Stimulated activated naive CD8-positive, alpha-beta T cell treated with anti-CD3 and anti-CD28 coated beads, Interleukin-15, Interleukin-2, amounts not matched to agents 100 ng/mL and 50 ng/mL, for 24 hours (primary cell): ENCODE measurements around the gene CTSD.

Source experiments
- H3K27ac Mint-ChIP-seq: one replicate; pipeline ENCODE4 v1.8.0; 2021; ENCODE audit warnings: mild to moderate bottlenecking, mixed read lengths
- H3K27me3 Mint-ChIP-seq: one replicate; pipeline ENCODE4 v1.8.0; 2021; ENCODE audit warnings: mixed read lengths
- H3K36me3 Mint-ChIP-seq: one replicate; pipeline ENCODE4 v1.8.0; 2021; ENCODE audit warnings: low read depth, mixed read lengths
- H3K4me1 Mint-ChIP-seq: one replicate; pipeline ENCODE4 v1.8.0; 2021; ENCODE audit warnings: low read depth, mixed read lengths
- H3K4me3 Mint-ChIP-seq: one replicate; pipeline ENCODE4 v1.8.0; 2021; ENCODE audit warnings: mild to moderate bottlenecking, mixed read lengths
- H3K9me3 Mint-ChIP-seq: one replicate; pipeline ENCODE4 v1.8.0; 2021; ENCODE audit warnings: mixed read lengths

The CTSD gene

DNA sequence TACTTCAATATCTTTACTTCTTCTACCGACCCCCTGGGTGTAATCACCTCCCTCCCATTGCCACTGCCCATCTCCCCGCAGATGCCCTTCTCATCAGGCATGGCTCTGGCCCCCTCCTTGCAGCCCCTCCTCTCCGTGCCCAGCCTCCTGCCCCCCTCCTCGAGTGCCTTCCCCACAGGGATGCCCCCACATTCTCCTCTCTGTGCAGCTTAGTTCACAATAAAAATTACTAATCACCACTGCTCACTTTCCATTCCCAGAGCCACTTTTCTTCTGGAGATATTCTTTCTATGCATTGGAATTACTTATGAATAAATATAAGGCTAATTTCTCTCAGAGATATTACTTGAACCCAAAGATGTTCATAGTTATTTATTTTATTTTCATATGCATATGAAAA is 35.4 kb downstream of the CTSD start:
- Mint-ChIP-seq H3K27me3 (peaks cover 7% of the 10 kb centered on the region), H3K27ac (peak overlapping the region; percentile 85), H3K4me1 (peaks cover 53% of the 10 kb centered on the region), H3K4me3 (no peak overlapping the region), H3K9me3 (peaks cover 9% of the 10 kb centered on the region), H3K36me3 (no peaks in the 10 kb centered on the region)

DNA sequence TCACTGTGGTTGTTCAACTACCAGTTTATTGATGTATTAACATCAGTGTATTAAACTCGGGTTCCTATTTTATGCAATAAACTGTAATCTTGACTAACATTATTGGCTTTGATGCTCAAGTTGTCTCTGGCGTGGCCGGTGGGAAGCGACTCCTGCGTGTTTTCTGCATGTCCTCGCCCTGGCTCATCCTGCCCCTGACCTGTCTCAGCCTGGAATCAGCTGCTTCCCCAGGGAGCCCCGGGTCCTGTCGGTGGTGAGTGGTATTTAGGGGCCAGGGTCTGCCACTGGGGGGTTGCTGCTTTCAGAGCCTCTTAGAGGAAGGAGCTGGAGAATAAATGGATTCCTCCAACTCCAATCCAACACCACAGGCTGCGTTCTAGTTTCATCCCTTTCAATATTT is 35.9 kb downstream of the CTSD start:
- no peaks in the 10 kb centered on the region for H3K36me3 Mint-ChIP-seq
- H3K4me1 Mint-ChIP-seq = peaks cover 52% of the 10 kb centered on the region
- peaks cover 7% of the 10 kb centered on the region for H3K27me3 Mint-ChIP-seq
- H3K9me3 Mint-ChIP-seq = peaks cover 9% of the 10 kb centered on the region
- peak overlapping the region; percentile 85 for H3K27ac Mint-ChIP-seq
- H3K4me3 Mint-ChIP-seq = peak overlapping the region; percentile 3

DNA sequence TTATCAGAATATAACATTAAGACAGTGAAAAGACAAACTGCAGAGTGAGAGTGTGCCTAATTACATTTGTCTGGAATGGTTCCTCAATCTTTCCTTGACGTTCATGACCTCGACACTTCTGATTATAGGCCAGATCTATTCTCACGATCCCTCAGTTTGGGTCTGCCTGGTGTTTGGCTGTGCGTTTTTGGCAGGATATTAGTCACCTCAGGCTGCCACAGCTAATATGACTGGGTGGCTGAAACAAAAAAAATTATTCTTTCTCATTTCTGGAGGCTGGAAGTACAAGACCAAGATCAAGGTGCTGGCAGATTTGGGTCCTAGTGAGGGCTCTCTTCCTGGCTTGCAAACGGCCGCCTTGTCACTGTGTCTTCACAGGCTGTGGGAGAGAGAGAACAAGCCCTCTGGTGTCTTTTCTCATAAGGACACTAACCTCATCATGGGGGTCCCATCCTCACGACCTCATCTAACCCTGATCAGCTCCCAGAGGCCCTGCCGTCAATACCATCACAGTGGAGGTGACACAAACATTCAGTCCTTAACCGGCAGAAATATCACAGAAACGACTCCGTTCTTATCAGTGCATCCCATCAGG is 36.5 kb downstream of the CTSD start:
- peaks cover 52% of the 10 kb centered on the region for H3K4me1 Mint-ChIP-seq
- H3K4me3 Mint-ChIP-seq = peak overlapping the region; percentile 45
- no peaks in the 10 kb centered on the region for H3K36me3 Mint-ChIP-seq
- H3K9me3 Mint-ChIP-seq = peaks cover 9% of the 10 kb centered on the region
- H3K27ac Mint-ChIP-seq = peak overlapping the region; percentile 85
- H3K27me3 Mint-ChIP-seq = peaks cover 7% of the 10 kb centered on the region

DNA sequence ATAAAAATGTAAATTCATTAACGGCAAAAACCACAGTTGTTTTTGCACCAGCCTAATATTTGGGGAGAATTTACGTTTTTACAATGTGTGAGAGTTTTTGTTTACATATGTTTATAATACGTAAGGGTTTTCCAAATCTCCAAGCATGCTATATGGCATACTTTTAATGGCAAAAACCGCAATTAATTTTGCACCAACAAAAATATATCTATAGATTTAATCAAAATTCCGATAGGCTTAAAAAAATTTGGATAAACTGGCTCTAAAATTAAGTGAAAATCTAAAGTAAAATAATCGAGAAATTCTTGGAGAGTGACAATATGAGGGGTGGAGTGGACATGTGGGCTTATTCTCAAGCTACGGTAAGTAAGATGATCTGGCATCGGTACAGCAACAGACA is 43.9 kb downstream of the CTSD start:
- no peaks in the 10 kb centered on the region for H3K9me3 Mint-ChIP-seq
- H3K27ac Mint-ChIP-seq = no peak overlapping the region
- no peak overlapping the region for H3K4me3 Mint-ChIP-seq
- H3K27me3 Mint-ChIP-seq = peaks cover 8% of the 10 kb centered on the region
- H3K36me3 Mint-ChIP-seq = no peaks in the 10 kb centered on the region
- H3K4me1 Mint-ChIP-seq = no peaks in the 10 kb centered on the region

DNA sequence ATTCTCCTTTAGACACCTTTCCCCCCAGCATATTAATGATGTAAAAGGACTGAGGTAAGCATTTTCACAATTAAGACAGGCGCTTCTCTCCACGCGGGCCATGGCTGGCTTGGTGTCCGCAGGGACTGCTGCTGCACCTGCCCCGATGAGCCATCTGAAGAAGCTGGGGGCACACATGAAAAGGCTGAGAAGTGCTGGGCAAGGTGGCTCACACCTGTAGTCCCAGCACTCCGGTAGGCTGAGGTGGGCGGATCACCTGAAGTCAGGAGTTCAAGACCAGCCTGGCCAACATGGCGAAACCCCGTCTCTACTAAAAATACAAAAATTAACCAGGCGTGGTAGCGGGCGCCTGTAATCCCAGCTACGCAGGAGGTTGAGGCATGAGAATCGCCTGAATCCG is 45.4 kb downstream of the CTSD start:
- Mint-ChIP-seq H3K4me1 (no peaks in the 10 kb centered on the region), H3K27ac (no peak overlapping the region), H3K4me3 (no peak overlapping the region), H3K9me3 (no peaks in the 10 kb centered on the region), H3K27me3 (peaks cover 8% of the 10 kb centered on the region), H3K36me3 (no peaks in the 10 kb centered on the region)

DNA sequence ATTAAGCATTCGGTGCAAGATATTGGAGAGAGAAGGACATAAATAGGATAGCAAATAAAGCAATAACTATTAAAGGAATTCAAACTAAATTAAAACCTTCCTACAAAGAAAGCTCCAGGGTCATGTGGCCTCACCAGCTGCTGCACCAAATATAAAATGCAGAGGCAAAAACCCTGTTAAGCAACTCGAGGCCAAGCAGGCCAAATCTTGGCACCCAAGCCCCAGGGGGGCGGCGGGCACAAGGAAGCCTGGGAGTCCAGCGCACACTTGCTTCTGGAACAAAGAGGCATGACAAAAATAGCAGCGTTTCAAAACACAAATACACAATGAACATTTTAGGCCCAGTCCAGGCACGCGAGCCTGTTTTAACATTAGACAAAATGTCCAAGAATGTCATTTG is 46.0 kb downstream of the CTSD start:
- H3K4me3 Mint-ChIP-seq = no peak overlapping the region
- H3K36me3 Mint-ChIP-seq = no peaks in the 10 kb centered on the region
- no peaks in the 10 kb centered on the region for H3K4me1 Mint-ChIP-seq
- H3K27ac Mint-ChIP-seq = no peak overlapping the region
- no peaks in the 10 kb centered on the region for H3K9me3 Mint-ChIP-seq
- peaks cover 8% of the 10 kb centered on the region for H3K27me3 Mint-ChIP-seq

DNA sequence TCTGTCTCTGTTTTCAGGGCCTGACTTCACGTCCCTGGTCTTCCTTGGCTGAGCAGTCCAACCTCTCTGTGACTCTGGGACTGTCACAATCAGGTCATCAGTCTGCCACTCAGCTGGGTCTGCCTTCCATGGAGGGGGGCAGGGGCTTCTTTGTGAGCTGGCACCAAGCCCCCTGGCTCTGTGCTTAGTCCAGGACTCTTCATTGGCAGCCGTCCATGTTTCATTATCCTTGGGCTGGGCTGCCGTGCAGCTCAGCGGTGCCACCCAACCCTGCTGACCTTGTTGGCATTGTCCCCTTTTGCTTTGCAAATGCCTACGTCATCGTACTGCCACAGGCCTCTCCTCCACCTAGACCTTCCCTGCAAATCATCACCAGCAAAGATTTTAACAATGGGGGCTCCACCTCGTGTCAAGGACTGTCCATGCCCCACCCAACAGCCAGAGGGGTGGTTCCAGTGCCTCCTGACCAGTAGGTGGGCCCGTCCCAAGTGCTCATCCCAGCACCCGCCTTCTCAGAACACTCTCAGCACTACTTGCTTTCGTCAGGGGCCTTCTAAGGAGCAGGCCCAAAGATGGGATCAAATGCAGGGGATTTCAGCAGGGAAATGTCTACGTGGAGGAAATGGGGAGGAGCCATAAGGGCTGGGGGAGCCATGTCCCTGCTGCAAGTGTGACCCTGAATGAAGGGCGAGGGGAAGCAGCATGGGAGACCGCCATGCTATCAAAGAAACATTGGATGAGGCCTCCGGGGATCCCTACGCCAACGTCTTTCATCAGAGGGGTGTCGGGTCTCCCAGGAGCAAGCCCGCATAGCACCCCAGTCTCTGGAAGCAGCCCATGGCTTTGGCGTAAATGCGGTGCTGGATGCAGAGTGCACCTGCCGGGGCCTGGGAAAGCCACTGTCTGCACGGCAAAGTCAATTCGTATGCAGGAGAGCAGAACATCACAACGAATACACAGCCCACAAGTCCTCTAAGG is 48.5 kb downstream of the CTSD start:
- H3K4me1 Mint-ChIP-seq = no peaks in the 10 kb centered on the region
- H3K36me3 Mint-ChIP-seq = no peaks in the 10 kb centered on the region
- no peak overlapping the region for H3K27ac Mint-ChIP-seq
- peaks cover 3% of the 10 kb centered on the region for H3K27me3 Mint-ChIP-seq
- no peaks in the 10 kb centered on the region for H3K9me3 Mint-ChIP-seq
- H3K4me3 Mint-ChIP-seq = no peak overlapping the region

DNA sequence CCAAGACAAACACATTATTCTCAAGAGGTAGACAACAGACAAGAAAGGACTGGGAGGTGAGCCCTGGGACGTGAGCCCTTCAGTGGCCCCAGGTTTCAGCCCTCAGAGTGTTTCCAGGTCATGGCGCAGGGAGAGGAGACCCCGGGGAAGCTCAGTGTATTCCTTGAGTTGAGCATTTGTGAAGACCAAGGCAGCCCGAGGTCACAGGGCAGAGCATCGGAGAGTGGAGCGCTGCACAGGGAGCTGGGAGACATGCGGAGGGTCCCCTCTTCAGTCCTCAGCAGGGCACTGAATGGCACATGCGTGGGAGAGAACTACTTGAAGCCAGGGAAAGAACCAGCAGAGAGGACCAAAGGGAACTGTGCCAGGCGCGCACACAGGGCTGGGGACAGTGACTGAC is 55.0 kb downstream of the CTSD start:
- Mint-ChIP-seq H3K4me3 (no peak overlapping the region), H3K9me3 (no peaks in the 10 kb centered on the region), H3K36me3 (no peaks in the 10 kb centered on the region), H3K4me1 (peaks cover 22% of the 10 kb centered on the region), H3K27ac (no peak overlapping the region), H3K27me3 (no peaks in the 10 kb centered on the region)

DNA sequence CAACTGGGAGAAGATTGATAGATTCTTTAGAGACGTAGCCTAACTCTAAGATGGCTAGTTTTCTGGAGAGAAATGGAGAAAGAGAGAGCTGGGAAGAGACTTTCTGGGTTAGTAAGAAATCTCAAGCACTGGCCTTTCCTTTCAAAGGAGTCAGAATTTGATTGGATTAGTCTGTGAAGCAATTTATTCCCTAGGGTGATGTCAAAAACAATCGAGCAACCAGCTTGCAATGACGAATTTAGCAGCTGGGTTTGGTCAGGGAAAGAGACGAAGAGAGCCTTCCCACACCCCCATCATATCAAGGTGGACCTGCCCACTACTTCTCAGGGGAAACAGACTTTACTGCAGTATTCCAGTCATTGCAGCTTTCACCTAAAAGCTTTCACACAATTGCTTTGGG is 56.0 kb downstream of the CTSD start:
- H3K4me3 Mint-ChIP-seq = no peak overlapping the region
- H3K27me3 Mint-ChIP-seq = no peaks in the 10 kb centered on the region
- no peak overlapping the region for H3K27ac Mint-ChIP-seq
- H3K9me3 Mint-ChIP-seq = no peaks in the 10 kb centered on the region
- no peaks in the 10 kb centered on the region for H3K36me3 Mint-ChIP-seq
- H3K4me1 Mint-ChIP-seq = peaks cover 22% of the 10 kb centered on the region

DNA sequence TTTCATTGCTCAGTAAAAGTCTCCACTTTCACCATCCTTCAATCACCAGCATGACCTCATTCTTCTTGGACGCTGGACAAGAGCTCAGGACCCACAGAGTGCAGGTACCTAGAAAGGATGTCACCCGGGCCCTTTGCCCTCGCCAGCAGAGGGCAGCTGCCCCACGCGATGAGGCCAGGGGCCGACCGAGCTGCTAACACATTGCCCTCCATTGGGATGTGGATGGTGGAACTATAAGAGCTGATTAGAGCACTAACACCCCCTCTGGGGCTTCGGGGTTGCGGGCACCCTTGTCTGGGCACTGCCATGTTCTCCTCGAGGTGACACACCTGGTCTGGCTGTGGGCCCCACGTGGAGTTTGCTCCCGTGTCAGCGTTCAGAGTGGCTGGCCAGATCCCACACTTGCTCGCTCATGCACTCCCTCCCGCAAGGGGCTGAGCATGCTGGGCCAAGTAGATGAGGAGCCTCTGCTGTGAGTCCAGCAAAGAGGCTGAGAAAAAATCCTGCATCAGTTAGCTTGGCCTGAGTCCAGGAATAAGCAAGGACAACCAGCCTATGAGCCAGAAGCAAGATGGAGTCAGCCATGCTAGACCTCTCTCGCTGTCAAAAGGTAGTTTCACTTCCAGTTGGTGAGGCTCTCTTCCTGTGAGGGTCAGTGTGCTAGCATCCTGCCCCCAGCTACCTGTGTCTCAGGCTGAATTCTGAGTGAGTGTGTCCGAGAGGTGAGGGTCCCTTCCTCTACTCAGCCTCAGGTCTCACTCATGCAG is 56.9 kb downstream of the CTSD start:
- Mint-ChIP-seq H3K27ac (peak overlapping the region; percentile 9), H3K27me3 (no peaks in the 10 kb centered on the region), H3K4me3 (no peak overlapping the region)

DNA sequence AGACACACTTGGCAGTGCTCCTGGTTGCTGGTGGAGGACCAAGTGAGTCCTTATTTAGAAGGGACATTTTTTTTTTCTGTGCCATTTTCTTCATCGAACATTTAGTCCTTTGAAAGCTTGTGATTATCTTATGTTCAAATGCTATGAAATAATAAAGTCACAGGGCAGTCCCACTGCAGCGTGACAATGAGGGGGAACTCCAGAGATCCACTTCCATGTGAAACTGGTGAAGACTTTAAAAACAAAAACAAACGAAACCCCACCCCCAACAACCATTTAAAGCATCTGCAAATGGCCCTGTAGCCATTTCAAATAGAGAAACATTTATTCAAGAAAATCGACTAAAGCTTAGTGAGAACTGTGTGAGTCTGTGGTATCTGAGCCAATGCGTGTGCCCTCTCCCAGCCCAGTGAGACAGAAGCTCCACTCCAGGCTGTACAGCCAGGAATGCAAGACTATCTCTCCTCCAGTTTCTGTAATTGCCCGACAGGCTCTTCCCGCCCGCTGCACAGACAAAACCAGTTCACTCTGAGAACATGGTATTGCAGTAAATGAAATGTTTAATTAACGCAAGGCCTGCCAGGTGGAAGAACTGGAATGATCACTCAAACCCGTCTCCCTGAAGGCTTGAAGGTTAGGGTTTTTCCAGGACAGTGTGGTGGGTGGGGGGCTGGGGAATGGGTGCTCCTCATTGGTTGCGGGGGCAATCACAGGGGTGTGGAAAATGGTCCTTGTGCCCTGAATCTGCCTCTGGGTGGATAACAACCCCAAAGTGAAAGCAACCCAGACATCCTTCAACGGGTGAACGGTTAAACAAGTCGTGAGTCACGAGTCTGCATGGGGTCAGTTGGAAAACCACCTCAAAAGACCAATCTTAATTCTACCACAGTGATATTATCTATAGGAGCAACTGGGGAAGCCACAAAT is 58.3 kb downstream of the CTSD start:
- Mint-ChIP-seq H3K27ac (peak overlapping the region; percentile 40), H3K4me3 (no peak overlapping the region), H3K9me3 (peaks cover 5% of the 10 kb centered on the region), H3K4me1 (peaks cover 41% of the 10 kb centered on the region), H3K36me3 (no peaks in the 10 kb centered on the region), H3K27me3 (no peaks in the 10 kb centered on the region)

More for the DNA sequence above, 56.9 kb downstream of the CTSD start:
- Mint-ChIP-seq H3K36me3 (no peaks in the 10 kb centered on the region), H3K9me3 (no peaks in the 10 kb centered on the region), H3K4me1 (peaks cover 27% of the 10 kb centered on the region)

DNA sequence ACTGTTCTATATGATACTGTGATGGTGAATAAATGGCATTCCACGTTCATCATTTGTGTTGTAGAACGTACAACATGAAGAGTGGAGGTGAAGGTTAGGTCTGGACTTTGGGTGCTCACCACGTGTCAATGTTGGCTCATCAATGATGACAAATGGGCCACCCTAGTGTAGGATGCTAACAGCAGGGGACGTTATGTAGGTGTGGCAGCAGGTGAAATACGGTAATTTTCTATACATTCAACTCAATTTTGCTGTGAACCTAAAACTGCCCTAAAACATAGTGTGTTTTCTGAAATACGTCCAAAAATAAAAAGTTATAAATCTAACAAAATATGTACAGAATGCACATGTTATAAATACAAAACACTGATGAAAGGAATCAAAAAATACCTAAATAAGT is 60.6 kb downstream of the CTSD start:
- H3K27ac Mint-ChIP-seq = no peak overlapping the region
- no peak overlapping the region for H3K4me3 Mint-ChIP-seq
- H3K9me3 Mint-ChIP-seq = peaks cover 8% of the 10 kb centered on the region
- no peaks in the 10 kb centered on the region for H3K36me3 Mint-ChIP-seq
- H3K27me3 Mint-ChIP-seq = peaks cover 4% of the 10 kb centered on the region
- peaks cover 46% of the 10 kb centered on the region for H3K4me1 Mint-ChIP-seq
